ENCODE data around the gene RHOXF1.

DNA sequence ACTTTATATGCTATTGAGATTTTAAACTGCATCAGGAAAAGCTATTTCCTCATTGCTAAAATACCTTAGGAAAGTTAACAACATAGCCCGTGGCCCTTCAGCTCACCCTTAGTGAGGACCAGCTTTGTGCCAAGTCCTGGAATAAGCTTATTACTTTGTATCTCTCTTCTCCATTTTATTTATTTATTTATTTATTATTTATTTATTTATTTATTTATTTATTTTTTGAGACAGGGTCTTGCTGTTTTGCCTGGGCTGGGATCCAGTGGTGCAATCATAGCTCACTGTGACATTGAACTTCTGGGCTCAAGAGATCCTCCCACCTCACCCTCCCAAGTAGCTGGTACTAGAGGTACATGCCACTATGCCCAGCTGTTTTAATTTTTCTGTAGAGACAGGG is 6.3 kb downstream of the RHOXF1 start:
- TF ChIP-seq POLR2A (IDR thresholded peaks at IDR 0.05; ENCODE audit: low read depth, low read length) (no peak), POLR2AphosphoS5 (IDR thresholded peaks at IDR 0.05; ENCODE audit: low read depth, low read length) (no peak)

Measured in GM12892 (cell line).